Gastrocnemius medialis (tissue), 4 donors: ENCODE results near the gene SLC24A3. TPM values are rescaled to one million over a fixed set of nuclear protein-coding genes. Genes with fewer than 3 reads are reported as not detected.

Source experiments
- ATAC-seq, 2 donors: fragments of 150-250 bp; one replicate each; pipeline ENCODE4 v1.9.1; 2016
- DNase-seq, 2 donors: peaks; one replicate each; pipeline ENCODE4 v3.0.0-alpha.2; 2019
- H3K27ac ChIP-seq, 4 donors: fragments of 200-600 bp; sonication (generic); 1 replicate in 1 of 4; 2 replicates in 3 of 4; pipeline ENCODE4 v1.5.1; 2016 to 2018; ENCODE audit warnings: mild to moderate bottlenecking in 2 of 4, moderate library complexity in 1 of 4
- H3K27me3 ChIP-seq, 3 donors: fragments of 200-600 bp; sonication (generic) in 2 of 3; 1 replicate in 1 of 3; 2 replicates in 2 of 3; pipeline versions ENCODE4 v1.5.1 to v1.6.0; 2016 to 2019; ENCODE audit warnings: mild to moderate bottlenecking in 1 of 3, moderate library complexity in 1 of 3
- H3K36me3 ChIP-seq, 2 donors: fragments of 200-600 bp; sonication (generic) in 1 of 2; one replicate each; pipeline ENCODE4 v1.5.1; 2017 to 2018
- H3K4me1 ChIP-seq, 2 donors: fragments of 200-600 bp; sonication (generic) in 1 of 2; one replicate each; pipeline ENCODE4 v1.5.1; 2016 to 2017; ENCODE audit warnings: mild to moderate bottlenecking in 2 of 2
- H3K4me3 ChIP-seq, 4 donors: fragments of 200-600 bp; sonication (generic) in 3 of 4; 1 replicate in 1 of 4; 2 replicates in 3 of 4; pipeline ENCODE4 v1.5.1; 2016 to 2019; ENCODE audit warnings: mild to moderate bottlenecking in 2 of 4
- H3K9me3 ChIP-seq, 3 donors: fragments of 200-600 bp; sonication (generic) in 2 of 3; 1 replicate in 1 of 3; 2 replicates in 2 of 3; pipeline ENCODE4 v1.5.1; 2016 to 2019
- CTCF ChIP-seq, 5 experiments: fragments of 450-650 bp in 3 of 5; fragments of 200-600 bp in 2 of 5; sonication (generic) in 2 of 5; IDR thresholded peaks in 4 of 5; conservative IDR thresholded peaks in 1 of 5; 1 replicate in 4 of 5; 2 replicates in 1 of 5; pipeline ENCODE4 v1.5.1; 2016 to 2019; ENCODE audit warnings: antibody characterized with exemption in 5 of 5, mild to moderate bottlenecking in 3 of 5, moderate library complexity in 3 of 5
- POLR2A ChIP-seq, 2 donors: fragments of 450-650 bp; IDR thresholded peaks; one replicate each; pipeline ENCODE4 v1.6.1; 2017; ENCODE audit warnings: antibody characterized with exemption in 2 of 2, mild to moderate bottlenecking in 2 of 2, moderate library complexity in 2 of 2
- in situ Hi-C, 4 donors: fragments of 200-750 bp; cut with MboI; loops; one replicate each; pipeline versions ENCODE4 v1.15.0 to v1.8.0; 2017; ENCODE audit warnings: low sequenced_read_pairs in 4 of 4
- intact Hi-C: fragments of 100-400 bp; cut with DNase I; formaldehyde crosslinking; loops from one replicate; pipeline ENCODE4 v1.15.1; 2023; ENCODE audit warnings: low total_unique reads
- total RNA-seq, 4 donors: library from RNA; depleted of rRNA; stranded (reverse); fragments of >200 nt; gene quantifications; one replicate each; pipeline versions ENCODE4 v1.1.0 to v1.2.3, GENCODE V29; 2016

Gene SLC24A3
- total RNA-seq, 4 donors from 2014 or later = 3.3 to 7.8 (median 6.7) TPM

DNA sequence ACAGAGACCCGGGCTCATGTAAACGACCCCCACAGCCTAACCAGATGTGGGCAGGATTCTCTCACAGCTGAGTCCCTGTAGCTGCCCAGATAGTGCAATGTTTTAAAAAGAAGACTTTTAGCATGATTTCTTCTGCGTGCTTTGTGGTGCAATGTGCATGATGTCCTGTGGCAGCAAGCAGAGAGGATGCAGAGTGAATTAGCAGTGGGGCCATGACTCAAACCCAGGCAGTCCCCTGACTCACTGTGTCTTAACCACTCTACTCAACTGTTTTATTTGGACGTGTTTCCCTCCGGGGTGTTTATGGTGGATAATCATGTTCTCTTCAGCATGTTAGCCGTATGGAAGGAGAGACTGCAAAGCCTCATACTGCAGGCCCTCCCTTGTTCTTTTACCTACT is 247.9 kb downstream of the SLC24A3 start:
- DNase-seq = no peak
- in situ Hi-C loops = no loop called here
- intact Hi-C loops = no loop called here
- Histone ChIP-seq H3K36me3 (no peaks in the 10 kb centered on the region), H3K4me3 (no peak overlapping the region), H3K9me3 (no peaks in the 10 kb centered on the region), H3K27ac (no peak overlapping the region), H3K27me3 (no peaks in the 10 kb centered on the region), H3K4me1 (peaks cover 18 to 21% of the 10 kb centered on the region in 2 donors)
- no peak for ATAC-seq
- TF ChIP-seq CTCF (IDR thresholded peaks at IDR 0.05 in 4 of 5, conservative IDR thresholded peaks at IDR 0.05 in 1 of 5) = no peak

- no peaks in the 10 kb centered on the region for H3K27me3 ChIP-seq
- peaks cover 25 to 26% of the 10 kb centered on the region in 2 donors for H3K4me1 ChIP-seq
- no peak overlapping the region for H3K27ac ChIP-seq
- H3K9me3 ChIP-seq = no peaks in the 10 kb centered on the region
- intact Hi-C loops = no loop called here
- ATAC-seq (no peak), DNase-seq (no peak)
- in situ Hi-C loops = no loop called here
- TF ChIP-seq CTCF (IDR thresholded peaks at IDR 0.05 in 4 of 5, conservative IDR thresholded peaks at IDR 0.05 in 1 of 5) (no peak), POLR2A (IDR thresholded peaks at IDR 0.05) (no peak)
- H3K36me3 ChIP-seq = no peaks in the 10 kb centered on the region
- no peak overlapping the region for H3K4me3 ChIP-seq
Observed at GRCh38 chr20:19462491-19462890, 250.0 kb downstream of the SLC24A3 start.

- no peaks in the 10 kb centered on the region for H3K9me3 ChIP-seq
- intact Hi-C loops = no loop called here
- H3K27me3 ChIP-seq = no peaks in the 10 kb centered on the region
- H3K4me3 ChIP-seq = no peak overlapping the region
- DNase-seq (no peak), ATAC-seq (no peak)
- no peaks in the 10 kb centered on the region for H3K36me3 ChIP-seq
- H3K27ac ChIP-seq = no peak overlapping the region
- in situ Hi-C loops = no loop called here
- peaks cover 23 to 24% of the 10 kb centered on the region in 2 donors for H3K4me1 ChIP-seq
- TF ChIP-seq CTCF (IDR thresholded peaks at IDR 0.05 in 4 of 5, conservative IDR thresholded peaks at IDR 0.05 in 1 of 5) (no peak), POLR2A (IDR thresholded peaks at IDR 0.05) (no peak)
Observed at GRCh38 chr20:19463597-19463996, 251.2 kb downstream of the SLC24A3 start.

GRCh38 chr20:19465536-19465935 is 253.1 kb downstream of the SLC24A3 start:
- TF ChIP-seq POLR2A (IDR thresholded peaks at IDR 0.05) (no peak), CTCF (IDR thresholded peaks at IDR 0.05 in 4 of 5, conservative IDR thresholded peaks at IDR 0.05 in 1 of 5) (no peak)
- peak in 1 of 2 donors; percentile 30 for ATAC-seq
- H3K36me3 ChIP-seq = no peaks in the 10 kb centered on the region
- peaks cover 23 to 24% of the 10 kb centered on the region in 2 donors for H3K4me1 ChIP-seq
- H3K27ac ChIP-seq = peak overlapping the region in 2 of 4 donors; percentile 4 to 24
- intact Hi-C loops (no loop called here), in situ Hi-C loops (no loop called here)
- H3K9me3 ChIP-seq = no peaks in the 10 kb centered on the region
- no peak for DNase-seq
- H3K27me3 ChIP-seq = no peaks in the 10 kb centered on the region
- no peak overlapping the region for H3K4me3 ChIP-seq
